Psoas muscle (tissue), 8 donors: Measurements from ENCODE around the gene TANK. TPM values are rescaled to one million over a fixed set of nuclear protein-coding genes. Genes with fewer than 3 reads are reported as not detected.

ENCODE experiments used
- ATAC-seq, 4 donors: fragments of 200-7000 bp; cut with Tn5 transposase; one replicate each; pipeline ENCODE4 v1.9.1; 2020; ENCODE audit warnings: moderate library complexity in 3 of 4, mild to moderate bottlenecking in 2 of 4
- DNase-seq, 2 donors: peaks; one replicate each; pipeline ENCODE4 v3.0.0-alpha.2; 2020
- H3K27ac ChIP-seq: fragments of 200-600 bp; one replicate; pipeline ENCODE4 v1.8.0; 2022
- H3K27me3 ChIP-seq, 3 donors: fragments of 200-600 bp in 1 of 3; one replicate each; pipeline versions ENCODE4 v1.6.1 to v1.8.0; 2013 to 2022; ENCODE audit warnings: low read length in 2 of 3, mild to moderate bottlenecking in 2 of 3, moderate library complexity in 1 of 3; ENCODE audit not compliant: insufficient read depth in 3 of 3
- H3K36me3 ChIP-seq, 2 donors: fragments of 200-600 bp in 1 of 2; one replicate each; pipeline versions ENCODE4 v1.6.1 to v1.8.0; 2013 to 2022; ENCODE audit warnings: low read depth in 1 of 2, mild to moderate bottlenecking in 1 of 2, moderate library complexity in 1 of 2; ENCODE audit not compliant: insufficient read depth in 1 of 2
- H3K4me1 ChIP-seq: fragments of 200-600 bp; one replicate; pipeline ENCODE4 v1.8.0; 2022
- H3K4me3 ChIP-seq: fragments of 200-600 bp; one replicate; pipeline ENCODE4 v1.8.0; 2022; ENCODE audit warnings: mild to moderate bottlenecking
- H3K9me3 ChIP-seq: fragments of 200-600 bp; one replicate; pipeline ENCODE4 v1.8.0; 2022
- CTCF ChIP-seq: fragments of 200-600 bp; IDR thresholded peaks from one replicate; pipeline ENCODE4 v1.8.0; 2022; ENCODE audit warnings: antibody characterized with exemption
- WGBS, 3 donors: extraction: QIAGEN DNeasy Blood & Tissue Kit; methylation state at CpG; one replicate each; pipeline versions ENCODE4 v1.1.6 to v1.1.7; 2013; 5-methylcytosine and 5-hydroxymethylcytosine counted together
- intact Hi-C, 2 donors: fragments of 100-400 bp; cut with DNase I; formaldehyde crosslinking; loops; one replicate each; pipeline versions ENCODE4 v1.11.0 to v1.14.2; 2022
- polyA plus RNA-seq, 3 donors: library from polyadenylated mRNA; stranded (reverse); fragments of 200-250 nt; gene quantifications; one replicate each; pipeline ENCODE4 v1.2.3, GENCODE V29; 2013
- total RNA-seq, 4 donors: library from RNA; stranded (reverse); fragmentation: NEBNext Ultra II Directional in 2 of 4; extraction: Animal tissue kit (Norgen Biotek cat#: 25700) in 2 of 4; gene quantifications; one replicate each; pipeline versions ENCODE4 v1.2.1 to v1.2.4, GENCODE V29; 2021 to 2023
- donor health status: healthy with polysubstance abuse.
- donor health status: DM: no; HTN: no; CAD: no; lungs with moderate emphysema.
- donor health status: Bipolar disorder and iron deficiency.
- donor health status: healthy.
- donor health status: DM: yes; HTN: yes; CAD: no.
- donor health status: DM: no; HTN: no; CAD: no.
- donor health status: DM: no; HTN: no; CAD: no.
- donor health status: DM: yes; HTN: yes; CAD: no.

Gene TANK
- total and polyA plus RNA-seq, 7 donors, result 39.6 to 75.7 (median 57.2) TPM

DNA sequence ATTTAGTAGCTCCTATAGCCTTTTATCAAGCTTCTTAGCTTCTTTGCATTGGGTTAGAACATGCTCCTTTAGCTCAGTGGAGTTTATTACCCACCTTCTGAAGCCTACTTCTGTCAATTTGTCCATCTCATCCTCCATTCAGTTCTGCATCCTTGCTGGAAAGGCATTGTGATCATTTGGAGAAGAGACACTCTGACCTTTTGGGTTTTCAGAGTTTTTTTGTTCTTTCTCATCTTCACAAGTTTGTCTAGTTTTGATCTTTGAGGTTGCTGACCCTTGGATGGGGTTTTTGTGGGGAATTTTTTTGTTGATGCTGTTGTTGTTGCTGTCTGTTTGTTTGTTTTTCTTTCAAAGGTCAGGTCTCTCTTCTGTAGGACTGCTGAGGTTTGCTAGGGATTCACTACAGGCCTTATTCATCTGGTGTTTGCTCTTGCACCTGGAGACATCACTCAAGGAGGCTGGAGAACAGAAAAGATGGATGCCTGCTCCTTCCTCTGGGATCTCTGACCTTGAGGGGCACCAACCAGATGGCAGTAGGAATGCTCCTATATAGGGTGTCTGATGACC is 13.9 kb upstream of the TANK start:
- no peak for TF ChIP-seq CTCF
- no peaks in the 10 kb centered on the region for H3K36me3 ChIP-seq
- intact Hi-C loops, result no loop called here

GRCh38 chr2:161146996-161147395 is 13.2 kb upstream of the TANK start:
- no peaks in the 10 kb centered on the region for H3K36me3 ChIP-seq
- 52 to 70% (median 64%) methylated on average over 3 of the region's 3 CpGs for WGBS, 3 donors
- no peaks in the 10 kb centered on the region for H3K27me3 ChIP-seq
- intact Hi-C loops, result no loop called here
- no peak overlapping the region for H3K27ac ChIP-seq
- H3K9me3 ChIP-seq, result peaks cover 22% of the 10 kb centered on the region
- H3K4me1 ChIP-seq, result no peaks in the 10 kb centered on the region
- no peak for ATAC-seq
- no peak overlapping the region for H3K4me3 ChIP-seq
- TF ChIP-seq CTCF, result no peak
- DNase-seq, result peak in 1 of 2 donors; percentile 59

More for the DNA sequence above, 13.9 kb upstream of the TANK start:
- no peaks in the 10 kb centered on the region for H3K27me3 ChIP-seq
- ATAC-seq (no peak), DNase-seq (no peak)
- no peak overlapping the region for H3K27ac ChIP-seq
- H3K9me3 ChIP-seq, result peaks cover 22% of the 10 kb centered on the region
- H3K4me3 ChIP-seq, result no peak overlapping the region
- H3K4me1 ChIP-seq, result no peaks in the 10 kb centered on the region

- TF ChIP-seq CTCF, result no peak
- H3K9me3 ChIP-seq, result peaks cover 22% of the 10 kb centered on the region
- intact Hi-C loops, result no loop called here
- no peak for ATAC-seq
- WGBS, 3 donors, result 86 to 97% (median 96%) methylated on average over 1 of the region's 1 CpG
- no peaks in the 10 kb centered on the region for H3K36me3 ChIP-seq
- H3K27me3 ChIP-seq, result no peaks in the 10 kb centered on the region
- no peak overlapping the region for H3K27ac ChIP-seq
- no peak for DNase-seq
- H3K4me3 ChIP-seq, result no peak overlapping the region
- no peaks in the 10 kb centered on the region for H3K4me1 ChIP-seq
Observed at GRCh38 chr2:161147856-161148255, 12.4 kb upstream of the TANK start.

GRCh38 chr2:161150704-161151103 is 9.5 kb upstream of the TANK start:
- ATAC-seq (no peak), DNase-seq (no peak)
- no peak overlapping the region for H3K27ac ChIP-seq
- H3K4me1 ChIP-seq, result no peaks in the 10 kb centered on the region
- H3K27me3 ChIP-seq, result no peaks in the 10 kb centered on the region
- no peak for TF ChIP-seq CTCF
- no peaks in the 10 kb centered on the region for H3K36me3 ChIP-seq
- no peak overlapping the region for H3K4me3 ChIP-seq
- WGBS, 3 donors, result 89 to 93% (median 93%) methylated on average over 4 of the region's 4 CpGs
- peaks cover 22% of the 10 kb centered on the region for H3K9me3 ChIP-seq
- intact Hi-C loops, result no loop called here

- no peak for ATAC-seq
- Histone ChIP-seq H3K36me3 (no peaks in the 10 kb centered on the region), H3K4me3 (no peak overlapping the region), H3K4me1 (no peaks in the 10 kb centered on the region), H3K27me3 (no peaks in the 10 kb centered on the region), H3K27ac (no peak overlapping the region), H3K9me3 (peaks cover 22% of the 10 kb centered on the region)
- no peak for DNase-seq
- TF ChIP-seq CTCF, result no peak
- intact Hi-C loops, result no loop called here
Observed at GRCh38 chr2:161152302-161152701, 7.9 kb upstream of the TANK start.
